HUES6 (cell line): ENCODE measurements around the gene TMEM131L.

Source experiments
- H3K27ac ChIP-seq: 2 replicates; pipeline ENCODE4 v1.7.0; 2013; ENCODE audit warnings: low read depth, mild to moderate bottlenecking, low read length, inconsistent platforms
- H3K27me3 ChIP-seq: 2 replicates; pipeline ENCODE4 v1.6.1; 2013; ENCODE audit warnings: low read length; ENCODE audit not compliant: control insufficient read depth, insufficient read depth
- H3K36me3 ChIP-seq: 2 replicates; pipeline ENCODE4 v1.6.1; 2013; ENCODE audit warnings: low read length; ENCODE audit not compliant: control insufficient read depth, insufficient read depth
- H3K4me1 ChIP-seq: 2 replicates; pipeline ENCODE4 v1.6.1; 2013; ENCODE audit warnings: low read length; ENCODE audit not compliant: control insufficient read depth, insufficient read depth
- H3K4me3 ChIP-seq: 2 replicates; pipeline ENCODE4 v1.5.1; 2013; ENCODE audit warnings: low read depth, low read length
- H3K9ac ChIP-seq: one replicate; pipeline ENCODE4 v1.6.1; 2013; ENCODE audit warnings: mild to moderate bottlenecking, low read length
- H3K9me3 ChIP-seq: 2 replicates; pipeline ENCODE4 v1.6.1; 2013; ENCODE audit warnings: low read depth, low read length; ENCODE audit not compliant: control insufficient read depth, insufficient read depth

TMEM131L gene

GRCh38 chr4:153572609-153573008 lies 106.4 kb downstream of the TMEM131L start:
- Histone ChIP-seq H3K36me3 (no peaks in the 10 kb centered on the region; the same call in 1 of the 2 replicates), H3K4me3 (no peak overlapping the region), H3K9ac (no peak overlapping the region), H3K27me3 (no peaks in the 10 kb centered on the region), H3K4me1 (peaks cover 4% of the 10 kb centered on the region; the same call in 1 of the 2 replicates), H3K27ac (no peak overlapping the region), H3K9me3 (no peaks in the 10 kb centered on the region)

GRCh38 chr4:153573221-153573620 lies 107.1 kb downstream of the TMEM131L start:
- no peak overlapping the region for H3K27ac ChIP-seq
- H3K9ac ChIP-seq: no peak overlapping the region
- H3K36me3 ChIP-seq: no peaks in the 10 kb centered on the region; the same call in 1 of the 2 replicates
- H3K4me1 ChIP-seq: peaks cover 4% of the 10 kb centered on the region; the same call in 1 of the 2 replicates
- H3K4me3 ChIP-seq: no peak overlapping the region
- no peaks in the 10 kb centered on the region for H3K9me3 ChIP-seq
- H3K27me3 ChIP-seq: no peaks in the 10 kb centered on the region

GRCh38 chr4:153573881-153574802 lies 108.0 kb downstream of the TMEM131L start:
- H3K27ac ChIP-seq: no peak overlapping the region
- H3K4me1 ChIP-seq: 0 out of 2 replicates have a peak, but pooled peaks cover under 1% of the 10 kb centered on the region
- H3K9ac ChIP-seq: no peak overlapping the region
- no peak overlapping the region for H3K4me3 ChIP-seq
- H3K27me3 ChIP-seq: no peaks in the 10 kb centered on the region
- H3K9me3 ChIP-seq: no peaks in the 10 kb centered on the region
- no peaks in the 10 kb centered on the region; the same call in 1 of the 2 replicates for H3K36me3 ChIP-seq

GRCh38 chr4:153576443-153576774 lies 110.2 kb downstream of the TMEM131L start:
- no peaks in the 10 kb centered on the region for H3K27me3 ChIP-seq
- no peaks in the 10 kb centered on the region; the same call in 1 of the 2 replicates for H3K36me3 ChIP-seq
- H3K4me3 ChIP-seq: no peak overlapping the region
- H3K4me1 ChIP-seq: no peaks in the 10 kb centered on the region
- H3K9me3 ChIP-seq: no peaks in the 10 kb centered on the region
- no peak overlapping the region for H3K9ac ChIP-seq
- H3K27ac ChIP-seq: no peak overlapping the region

- Histone ChIP-seq H3K4me1 (no peaks in the 10 kb centered on the region), H3K9ac (no peak overlapping the region), H3K4me3 (no peak overlapping the region), H3K9me3 (no peaks in the 10 kb centered on the region), H3K36me3 (no peaks in the 10 kb centered on the region; the same call in 1 of the 2 replicates), H3K27ac (no peak overlapping the region), H3K27me3 (no peaks in the 10 kb centered on the region)
Measured at GRCh38 chr4:153577053-153577452, 110.9 kb downstream of the TMEM131L start.

- Histone ChIP-seq H3K4me3 (no peak overlapping the region), H3K27ac (no peak overlapping the region), H3K36me3 (peaks cover 6% of the 10 kb centered on the region; the same call in 1 of the 2 replicates), H3K9me3 (no peaks in the 10 kb centered on the region), H3K27me3 (no peaks in the 10 kb centered on the region), H3K4me1 (no peaks in the 10 kb centered on the region), H3K9ac (no peak overlapping the region)
Measured at GRCh38 chr4:153579410-153579809, 113.2 kb downstream of the TMEM131L start.

- no peak overlapping the region for H3K9ac ChIP-seq
- H3K27me3 ChIP-seq: no peaks in the 10 kb centered on the region
- H3K36me3 ChIP-seq: peaks cover 6% of the 10 kb centered on the region; the same call in 1 of the 2 replicates
- H3K9me3 ChIP-seq: no peaks in the 10 kb centered on the region
- H3K27ac ChIP-seq: no peak overlapping the region
- no peak overlapping the region for H3K4me3 ChIP-seq
- H3K4me1 ChIP-seq: no peaks in the 10 kb centered on the region
Measured at GRCh38 chr4:153579872-153580271, 113.7 kb downstream of the TMEM131L start.

- no peak overlapping the region for H3K27ac ChIP-seq
- peaks cover 6% of the 10 kb centered on the region; the same call in 1 of the 2 replicates for H3K36me3 ChIP-seq
- H3K9ac ChIP-seq: no peak overlapping the region
- no peak overlapping the region for H3K4me3 ChIP-seq
- H3K27me3 ChIP-seq: no peaks in the 10 kb centered on the region
- no peaks in the 10 kb centered on the region for H3K4me1 ChIP-seq
- H3K9me3 ChIP-seq: no peaks in the 10 kb centered on the region
Measured at GRCh38 chr4:153582954-153583702, 117.0 kb downstream of the TMEM131L start.

GRCh38 chr4:153585026-153585425 lies 118.9 kb downstream of the TMEM131L start:
- no peak overlapping the region for H3K27ac ChIP-seq
- no peak overlapping the region for H3K9ac ChIP-seq
- no peak overlapping the region for H3K4me3 ChIP-seq
- H3K9me3 ChIP-seq: no peaks in the 10 kb centered on the region
- H3K36me3 ChIP-seq: peaks cover 17% of the 10 kb centered on the region
- H3K27me3 ChIP-seq: no peaks in the 10 kb centered on the region
- H3K4me1 ChIP-seq: no peaks in the 10 kb centered on the region

- Histone ChIP-seq H3K4me1 (no peaks in the 10 kb centered on the region), H3K27me3 (no peaks in the 10 kb centered on the region), H3K4me3 (no peak overlapping the region), H3K36me3 (peaks cover 33% of the 10 kb centered on the region), H3K9me3 (no peaks in the 10 kb centered on the region), H3K27ac (no peak overlapping the region), H3K9ac (no peak overlapping the region)
Measured at GRCh38 chr4:153589703-153590595, 123.8 kb downstream of the TMEM131L start.
